NCI-H1048 (cell line): ENCODE results near the gene APRT.
"Not testable (repeated sequence)": the region's sequence is repeated elsewhere in the genome, so short reads cannot be mapped to it uniquely, and the experiment has no call there.

ENCODE experiments used
- DNase-seq: peaks from one replicate; lab custom pipeline; 2025; lab: John Stamatoyannopoulos, UW

APRT gene

DNA sequence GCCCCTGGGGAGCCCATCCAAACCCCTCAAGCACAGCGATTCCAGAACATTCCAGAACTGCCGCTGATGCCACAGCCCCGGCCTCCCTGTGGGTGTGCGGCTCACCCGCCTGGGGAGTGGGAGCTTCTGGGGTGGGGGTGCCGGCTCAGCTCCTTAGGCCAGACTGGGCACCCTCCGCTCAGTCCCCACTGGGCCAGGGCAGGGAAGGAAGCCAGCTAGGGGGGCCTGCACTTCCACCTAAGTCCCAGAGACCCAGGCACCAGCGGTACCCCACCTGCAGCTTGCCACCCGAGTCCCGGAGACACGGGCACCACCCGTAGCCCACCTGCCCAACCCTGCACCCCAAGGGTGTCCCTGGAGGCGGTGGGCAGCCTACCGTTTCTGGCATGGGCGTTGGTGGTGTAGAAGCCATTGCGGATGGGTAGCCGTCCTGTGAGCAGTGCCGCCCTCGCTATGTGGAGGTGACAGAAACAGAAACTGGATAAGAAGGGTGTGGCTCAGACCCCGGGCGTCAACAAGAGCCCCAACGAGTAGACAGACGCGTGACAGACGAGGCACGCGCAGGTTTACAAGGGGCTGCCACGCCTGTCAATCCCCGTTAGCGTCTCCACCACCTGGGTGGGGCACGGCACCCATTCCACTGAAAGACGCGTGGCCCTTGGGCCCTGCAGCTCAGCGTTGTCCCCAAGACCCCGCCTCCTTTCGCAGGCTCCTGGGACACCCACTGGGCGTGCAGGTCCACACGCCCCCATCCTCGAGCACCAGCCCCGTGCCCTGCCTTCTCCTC is 30.0 kb upstream of the APRT start:
- no peak for DNase-seq

DNA sequence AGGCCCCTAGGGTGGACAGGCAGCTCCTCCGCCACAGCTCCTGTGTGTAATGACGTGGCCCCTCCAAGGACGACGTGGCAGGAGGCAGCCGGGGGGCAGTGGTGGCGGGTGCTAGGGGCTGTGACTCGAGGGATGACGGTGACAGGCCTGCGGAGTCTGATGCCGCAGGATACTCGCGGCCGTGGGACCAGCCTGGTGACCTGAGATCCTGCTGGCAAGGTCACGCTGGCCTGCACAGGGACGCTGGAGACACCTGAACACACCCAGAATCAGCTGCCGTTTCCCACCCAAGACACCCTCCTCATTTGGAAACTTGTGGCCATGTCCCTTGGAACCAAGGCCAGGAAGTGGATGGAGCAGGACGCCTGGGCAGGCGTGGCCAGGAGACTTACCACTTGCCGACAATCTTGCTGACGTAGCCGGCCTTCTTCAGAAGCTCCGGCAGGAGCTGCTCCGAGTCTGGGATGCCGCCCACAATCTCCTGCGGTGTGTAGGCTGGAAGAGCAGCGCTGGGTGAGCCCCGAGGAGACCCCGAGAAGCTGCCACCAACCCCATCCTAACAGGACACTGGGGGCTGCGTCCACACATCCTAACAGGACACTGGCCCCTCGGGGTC is 29.0 kb upstream of the APRT start:
- DNase-seq, result no peak

DNA sequence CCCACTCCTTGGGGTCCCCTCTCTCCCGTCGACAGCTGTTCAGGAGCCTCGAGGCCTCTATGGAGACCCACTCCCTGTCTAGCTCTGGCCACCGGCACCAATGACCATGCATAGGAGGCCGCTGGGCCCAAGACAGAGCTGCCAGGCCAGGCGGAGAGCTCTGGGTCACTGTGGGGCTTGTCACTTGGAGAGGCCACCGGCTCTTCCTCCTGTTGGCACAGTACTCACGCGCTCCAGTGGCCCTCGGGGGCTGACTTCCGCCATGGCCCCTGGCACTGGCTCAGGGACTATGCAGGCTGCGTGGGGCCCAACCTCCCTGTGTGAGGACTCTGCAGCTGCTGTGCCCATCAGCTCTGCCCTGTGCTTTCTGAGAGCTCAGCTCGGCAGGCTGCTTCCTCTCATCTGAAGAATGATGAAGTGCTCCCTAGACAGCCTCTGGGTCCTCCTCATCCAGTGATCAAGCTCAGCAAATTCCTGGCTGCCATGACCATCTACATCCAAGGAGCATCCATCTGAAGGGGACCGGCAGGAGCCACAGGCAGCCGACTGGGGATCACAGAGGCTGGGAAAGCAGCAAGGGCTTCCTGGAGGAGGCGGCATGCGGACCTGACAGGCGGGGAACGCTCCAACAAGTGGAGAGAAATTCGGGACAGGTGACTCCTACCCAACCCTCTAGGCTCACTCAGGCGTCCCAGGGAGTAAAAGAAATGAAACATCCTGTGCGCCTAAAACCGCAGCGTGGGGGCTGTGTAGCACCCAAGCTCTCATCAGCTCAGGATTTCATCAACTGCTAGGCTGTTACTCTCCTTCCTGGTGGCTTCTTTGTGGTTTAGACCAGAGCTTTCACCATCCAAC is 28.2 kb upstream of the APRT start:
- no peak for DNase-seq

DNA sequence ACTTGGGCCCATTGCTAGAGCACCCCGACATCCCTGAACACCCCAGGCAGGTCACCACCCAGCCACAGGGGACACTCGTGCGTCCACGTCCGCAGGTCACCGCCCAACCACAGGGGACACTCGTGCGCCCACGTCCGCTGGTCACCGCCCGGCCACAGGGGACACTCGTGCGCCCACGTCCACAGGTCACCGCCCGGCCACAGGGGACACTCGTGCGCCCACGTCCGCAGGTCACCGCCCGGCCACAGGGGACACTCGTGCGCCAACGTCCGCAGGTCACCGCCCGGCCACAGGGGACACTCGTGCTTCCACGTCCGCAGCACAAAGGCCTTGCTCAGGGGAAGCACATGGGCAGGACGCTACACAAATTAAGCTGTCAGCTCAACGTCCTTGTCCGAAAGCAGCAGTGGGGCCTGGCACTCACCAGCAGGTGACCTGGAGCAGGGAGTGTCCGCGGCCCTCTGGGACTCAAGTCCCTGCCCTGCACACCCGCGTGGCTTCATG is 27.4 kb upstream of the APRT start:
- no peak for DNase-seq

DNA sequence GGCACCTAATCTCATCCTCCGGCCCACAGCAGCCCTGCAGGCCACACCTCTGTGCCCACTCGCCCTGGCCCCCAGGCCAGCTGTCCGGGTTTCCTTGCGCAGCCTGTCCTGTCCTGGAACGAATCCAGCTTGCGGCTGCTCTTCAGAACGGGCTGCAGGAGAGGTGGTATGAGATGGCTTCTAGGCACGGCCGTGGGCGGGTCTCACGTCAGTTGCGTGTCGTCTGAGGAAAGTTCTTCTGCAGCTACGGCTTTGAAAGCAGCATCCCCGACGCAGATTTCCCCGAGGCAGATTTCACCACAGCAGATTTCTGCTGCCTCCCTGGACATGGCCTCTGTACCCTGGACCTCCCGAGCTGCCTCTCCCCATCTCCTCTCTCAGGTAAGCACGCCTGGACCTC is 26.8 kb upstream of the APRT start:
- no peak for DNase-seq

DNA sequence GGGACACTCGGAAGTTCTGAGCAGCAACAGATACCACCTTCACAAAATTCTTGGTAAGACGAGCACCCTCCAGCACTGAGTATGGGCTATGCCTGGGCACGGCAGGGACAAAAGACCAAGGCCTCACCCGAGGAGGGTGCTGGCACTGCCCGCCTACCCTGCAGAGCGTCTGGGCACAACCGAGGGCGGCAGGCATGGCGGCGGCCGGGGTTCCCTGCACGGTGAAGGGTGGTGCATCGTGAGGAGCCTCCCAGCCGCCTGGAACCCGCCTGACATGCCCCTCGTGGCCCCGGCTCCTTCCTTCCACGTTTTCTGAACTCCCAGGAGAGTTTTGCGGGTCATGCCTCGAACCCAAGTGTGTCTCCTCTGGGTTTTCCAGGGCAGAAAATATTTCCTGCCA is 26.1 kb upstream of the APRT start:
- no peak for DNase-seq

DNA sequence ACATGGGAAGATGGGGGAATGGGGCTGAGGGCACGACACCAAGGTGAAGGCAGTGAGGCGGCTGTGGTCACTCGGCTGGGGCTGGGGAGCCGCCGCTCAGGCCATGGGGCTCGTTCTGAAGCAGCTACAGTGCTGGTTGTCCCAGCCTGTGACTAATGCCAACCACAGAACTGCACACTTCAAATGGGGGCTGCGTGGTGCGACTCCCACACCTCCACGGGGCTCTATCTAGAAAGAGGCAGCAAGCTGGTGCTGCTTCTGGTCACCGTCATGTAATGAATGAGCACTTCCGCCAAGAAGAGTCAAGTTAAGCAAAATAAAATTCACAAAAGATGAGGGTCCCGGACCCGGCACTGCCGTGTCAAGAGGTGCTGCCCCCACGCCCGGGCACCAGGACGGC is 25.1 kb upstream of the APRT start:
- no peak for DNase-seq

DNA sequence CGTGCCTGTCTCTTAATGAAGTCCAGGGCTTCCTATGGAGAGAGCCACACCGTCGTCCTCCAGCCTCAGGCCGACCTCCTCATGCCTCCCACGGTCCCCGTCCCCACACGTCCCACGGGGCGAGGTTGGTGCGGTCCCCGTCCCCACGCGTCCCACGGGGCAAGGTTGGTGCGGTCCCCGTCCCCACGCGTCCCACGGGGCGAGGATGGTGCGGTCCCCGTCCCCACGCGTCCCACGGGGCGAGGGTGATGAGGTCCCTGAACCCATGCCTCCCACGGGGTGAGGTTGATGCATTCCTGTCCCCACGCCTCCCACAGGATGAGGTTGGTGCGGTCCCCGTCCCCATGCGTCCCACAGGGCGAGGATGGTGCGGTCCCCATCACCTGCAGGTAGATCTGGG is 24.1 kb upstream of the APRT start:
- DNase-seq, result no peak

DNA sequence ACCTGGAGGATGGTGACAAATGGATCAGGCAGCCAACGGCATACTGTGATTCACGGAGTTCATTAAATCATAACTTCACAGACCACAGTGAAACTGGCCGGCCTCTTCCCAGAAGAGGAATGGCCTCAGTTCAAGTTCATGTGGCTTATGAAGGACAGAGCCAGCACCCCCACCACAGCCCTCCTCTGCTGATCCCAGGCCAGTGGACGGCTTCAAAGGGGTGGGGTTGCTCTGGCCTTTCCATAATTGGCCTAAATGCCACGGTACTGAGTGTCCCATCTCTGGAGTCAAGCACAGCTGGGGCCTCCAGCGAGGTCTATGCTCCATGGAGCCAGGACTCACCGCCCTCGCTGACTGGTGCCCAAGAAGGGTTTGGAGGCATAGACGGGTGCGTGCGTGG is 23.7 kb upstream of the APRT start:
- no peak for DNase-seq

DNA sequence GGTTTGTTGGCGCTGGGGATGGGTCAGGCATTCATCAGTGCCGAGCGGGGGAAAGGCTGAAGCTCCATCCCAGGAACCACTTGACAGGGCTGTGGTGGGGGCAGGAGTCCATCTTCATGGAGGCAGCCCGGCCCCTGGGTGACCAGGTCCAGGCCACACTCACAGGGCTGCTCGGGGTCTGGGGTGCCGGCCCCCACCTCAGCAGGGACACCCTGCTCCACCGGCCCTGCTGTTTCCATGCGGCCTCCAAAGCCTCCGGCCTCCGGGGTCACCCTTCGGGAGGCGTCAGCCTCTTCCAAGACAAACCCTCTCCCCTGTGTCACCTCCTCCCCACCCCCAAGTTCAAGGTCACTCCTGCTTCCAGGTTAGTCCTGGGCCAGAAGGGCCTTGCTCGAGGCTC is 22.9 kb upstream of the APRT start:
- DNase-seq, result no peak

DNA sequence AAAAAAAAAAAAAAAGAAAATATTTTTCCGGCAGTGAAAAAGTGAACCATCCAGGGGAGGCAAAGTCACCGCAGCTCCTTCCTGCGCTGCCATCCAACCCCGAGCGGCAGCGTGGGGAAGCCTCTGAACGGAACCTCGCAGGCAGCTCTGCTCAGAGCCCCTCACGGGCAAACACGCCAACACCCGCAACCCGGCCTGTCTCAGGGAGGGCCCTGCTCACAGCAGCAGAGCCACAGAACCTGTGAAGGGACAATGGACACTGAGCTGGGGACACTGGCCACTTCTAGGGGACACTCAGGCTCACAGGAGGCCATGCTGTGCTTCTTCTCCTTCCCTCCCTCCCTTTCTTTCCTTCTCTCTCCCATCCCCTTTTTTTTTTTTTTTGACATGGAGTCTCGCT is 21.4 kb upstream of the APRT start:
- DNase-seq, result no peak

DNA sequence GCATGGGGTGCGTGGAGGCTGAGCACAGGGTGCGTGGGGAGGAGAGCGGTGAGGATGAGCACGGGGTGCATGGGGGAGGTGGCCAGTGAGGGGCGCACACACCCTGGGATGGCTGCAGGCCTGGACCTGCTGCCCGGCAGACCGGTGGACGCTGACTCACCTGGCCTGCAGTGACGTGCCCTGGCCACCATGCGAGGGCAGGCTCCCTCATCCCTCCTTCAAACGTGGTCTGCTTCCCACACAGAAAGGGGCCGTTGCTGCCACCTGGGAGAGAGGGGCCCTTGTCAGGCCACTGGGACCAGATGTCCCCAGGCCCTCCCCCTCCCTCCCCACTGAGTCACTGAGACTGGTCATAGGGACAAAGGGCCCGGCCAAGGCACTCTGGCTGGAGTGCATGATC is 20.1 kb upstream of the APRT start:
- no peak for DNase-seq

DNA sequence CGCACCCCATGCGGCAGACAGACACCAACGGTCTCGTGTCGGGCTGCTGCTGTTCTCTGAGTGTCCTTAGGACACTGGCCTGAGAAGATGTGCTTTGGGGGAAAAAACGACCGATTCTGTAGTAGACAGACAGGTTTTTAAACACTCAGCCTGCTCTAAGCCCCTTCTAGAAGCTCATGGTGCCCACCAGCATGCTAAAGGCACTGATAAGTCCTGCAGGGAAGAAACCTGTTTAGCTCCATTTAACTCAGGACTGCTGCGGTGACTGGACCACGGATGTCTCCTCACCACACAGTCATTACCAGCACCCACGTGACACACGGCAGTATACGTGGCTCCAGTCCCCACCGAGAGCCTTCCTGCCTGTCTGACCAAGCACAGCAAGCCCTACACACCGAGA is 19.1 kb upstream of the APRT start:
- DNase-seq, result no peak

DNA sequence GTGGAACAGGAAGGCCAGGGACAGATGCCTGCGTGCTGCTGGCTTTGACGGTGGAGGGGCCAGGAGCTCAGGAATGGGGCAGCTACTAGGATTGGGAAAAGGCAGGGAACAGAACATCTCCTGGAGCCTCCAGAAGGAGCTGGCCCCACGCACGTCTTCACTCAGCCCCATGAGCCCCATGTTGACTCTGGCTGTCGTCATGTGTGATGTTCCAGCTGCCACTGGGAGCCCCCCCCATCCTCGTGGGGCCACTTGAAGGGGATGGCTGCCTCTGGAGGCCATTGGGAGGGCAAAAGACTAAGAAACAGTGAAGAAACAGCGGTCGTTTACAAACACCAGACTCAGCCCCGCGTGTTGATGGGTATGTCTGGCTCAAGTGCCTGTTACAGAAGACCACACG is 18.5 kb upstream of the APRT start:
- DNase-seq, result no peak

DNA sequence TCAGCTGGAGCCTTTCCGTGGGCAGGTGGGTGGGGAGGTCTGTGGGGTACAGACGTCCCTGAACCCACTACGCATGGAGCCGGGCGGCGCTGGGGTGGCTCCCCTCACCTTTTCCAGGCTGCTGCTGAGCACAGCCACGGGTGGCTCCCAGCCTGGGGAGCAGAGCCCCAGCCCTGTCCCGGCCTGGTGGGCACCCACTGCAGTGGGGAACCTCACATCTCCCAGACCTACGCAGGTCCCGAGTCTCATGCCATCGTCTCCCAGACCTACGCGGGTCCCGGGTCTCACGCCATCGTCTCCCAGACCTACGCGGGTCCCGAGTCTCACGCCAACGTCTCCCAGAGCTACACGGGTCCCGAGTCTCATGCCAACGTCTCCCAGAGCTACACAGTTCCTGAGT is 17.0 kb upstream of the APRT start:
- no peak for DNase-seq

DNA sequence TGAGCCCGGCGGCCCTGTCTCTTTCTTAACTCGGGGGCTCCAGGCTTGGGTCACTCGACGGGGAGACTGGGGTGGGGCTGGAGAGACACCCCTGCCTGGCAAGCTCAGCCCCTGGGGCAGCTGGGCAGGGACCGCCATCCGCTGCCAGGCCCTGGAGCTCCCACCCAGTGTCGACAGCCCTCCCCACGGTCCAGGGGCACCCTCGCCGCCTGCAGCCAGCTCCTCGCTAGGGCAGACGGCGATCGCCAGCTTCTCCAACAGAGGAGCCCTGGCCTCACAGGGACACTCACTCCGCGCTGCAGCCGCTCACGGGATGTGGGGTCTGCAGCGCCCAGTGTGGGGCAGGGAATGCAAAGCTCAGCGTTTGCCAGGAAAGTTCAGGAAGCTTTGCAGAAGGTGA is 16.0 kb upstream of the APRT start:
- DNase-seq, result no peak

DNA sequence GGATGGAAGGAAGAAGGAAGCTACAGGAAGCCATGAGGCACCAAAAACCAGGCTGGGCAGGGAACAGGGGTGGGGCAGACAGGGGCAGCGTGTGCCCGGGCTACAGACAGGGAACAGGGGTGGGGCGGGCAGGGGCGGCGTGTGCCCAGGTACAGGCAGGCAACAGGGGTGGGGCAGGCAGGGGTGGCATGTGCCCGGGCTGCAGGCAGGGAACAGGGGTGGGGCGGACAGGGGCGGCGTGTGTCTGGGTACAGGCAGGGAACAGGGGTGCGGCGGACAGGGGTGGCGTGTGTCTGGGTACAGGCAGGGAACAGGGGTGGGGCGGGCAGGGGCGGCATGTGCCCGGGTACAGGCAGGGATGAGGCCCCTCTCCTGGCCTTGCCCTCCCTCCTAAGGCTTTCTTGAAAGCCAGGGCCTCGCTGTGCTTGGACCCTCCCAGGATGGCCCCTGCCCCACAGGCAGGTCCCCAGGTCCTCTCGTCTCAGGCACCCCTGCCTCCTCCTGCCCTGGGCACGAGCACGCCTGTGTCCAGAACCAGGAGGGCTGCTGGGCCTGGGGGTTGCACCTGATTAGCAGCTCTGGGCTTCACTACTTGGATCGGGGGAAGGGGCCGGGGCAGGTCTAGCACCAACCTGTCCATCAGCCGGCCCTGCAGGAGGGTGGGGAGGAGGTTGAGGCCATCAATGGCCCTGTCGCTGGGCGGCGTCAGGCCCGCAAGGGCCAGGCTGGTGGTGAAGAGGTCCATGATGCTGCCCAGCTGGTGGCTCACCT is 14.5 kb upstream of the APRT start:
- DNase-seq, result no peak

DNA sequence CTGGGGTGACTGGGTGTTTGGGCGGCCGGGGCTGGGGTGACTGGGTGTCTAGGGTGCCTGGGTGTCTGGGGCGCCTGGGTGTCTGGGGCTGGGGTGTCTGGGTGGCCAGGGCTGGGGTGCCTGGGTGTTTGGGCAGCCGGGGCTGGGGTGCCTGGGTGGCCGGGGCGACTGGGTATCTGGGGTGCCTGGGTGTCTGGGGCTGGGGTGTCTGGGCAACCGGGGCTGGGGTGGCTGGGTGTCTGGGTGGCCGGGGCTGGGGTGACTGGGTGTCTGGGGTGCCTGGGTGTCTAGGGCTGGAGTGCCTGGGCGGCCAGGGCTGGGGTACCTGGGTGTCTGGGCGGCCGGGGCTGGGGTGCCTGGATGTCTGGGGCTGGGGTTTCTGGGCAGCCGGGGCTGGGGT is 13.4 kb upstream of the APRT start:
- DNase-seq, result no peak

DNA sequence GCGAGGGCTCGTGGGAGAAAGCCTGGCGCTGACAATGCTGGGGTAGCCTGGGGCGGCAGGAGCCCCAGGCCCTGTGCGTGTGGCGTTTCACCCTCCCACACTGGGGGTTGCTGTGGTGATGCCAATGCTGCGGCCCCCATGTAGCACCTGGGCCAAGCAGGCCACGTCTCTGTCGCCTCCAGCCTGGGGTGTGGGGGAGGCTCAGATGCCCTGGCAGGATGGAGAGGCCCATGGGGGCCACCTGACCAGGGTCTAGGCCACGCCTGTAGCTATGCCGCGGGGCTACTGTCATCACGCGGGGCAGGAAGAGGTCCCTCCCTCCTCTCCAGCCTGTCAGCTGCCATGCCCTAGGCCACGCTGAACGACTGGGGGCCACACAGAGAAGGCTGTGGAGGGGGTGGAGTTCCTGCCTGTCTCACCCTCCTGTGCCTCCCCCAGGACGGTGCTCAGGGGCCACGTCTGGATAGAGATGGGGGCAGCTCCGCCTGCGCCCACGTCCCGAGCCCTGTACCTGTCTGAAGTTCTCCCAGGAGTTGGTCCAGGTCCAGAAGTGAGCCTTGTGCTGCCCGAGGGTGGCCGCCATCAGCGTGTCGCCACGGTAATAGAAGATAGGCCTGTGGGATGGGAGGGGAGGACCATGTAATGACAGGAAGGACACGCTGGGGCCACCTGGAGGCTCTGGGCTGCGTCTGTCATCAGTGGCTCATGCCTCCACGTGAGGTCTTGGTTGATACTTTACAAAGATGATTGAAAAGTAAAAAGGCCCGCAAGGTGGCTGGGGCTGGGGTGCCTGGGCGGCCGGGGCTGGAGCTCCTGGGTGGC is 12.7 kb upstream of the APRT start:
- DNase-seq, result no peak

DNA sequence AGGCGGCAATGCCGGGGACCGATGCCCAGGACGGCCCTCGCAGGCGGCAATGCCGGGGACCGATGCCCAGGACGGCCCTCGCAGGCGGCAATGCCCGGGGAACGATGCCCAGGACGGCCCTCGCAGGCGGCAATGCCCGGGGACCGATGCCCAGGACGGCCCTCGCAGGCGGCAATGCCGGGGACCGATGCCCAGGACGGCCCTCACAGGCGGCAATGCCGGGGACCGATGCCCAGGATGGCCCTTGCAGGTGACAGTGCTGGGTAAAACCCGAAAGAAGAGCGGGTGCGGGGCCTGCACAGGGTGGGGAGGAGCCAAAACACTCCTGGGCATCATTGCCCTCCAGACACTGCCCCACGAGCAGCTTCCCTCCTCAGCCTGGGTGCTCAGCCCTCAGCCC is 11.9 kb upstream of the APRT start:
- not testable (repeated sequence) for DNase-seq
